Measurements from ENCODE around the gene ZBTB7B.

GRCh38 chr1:155008015-155008941, 5.7 kb downstream of the ZBTB7B start:
- TF ChIP-seq TEAD4 (IDR thresholded peaks at IDR 0.05): no peak
- TF ChIP-seq RAD21 (IDR thresholded peaks at IDR 0.05; ENCODE audit: low read depth): no peak
- no peak for TF ChIP-seq TAF1 (IDR thresholded peaks at IDR 0.05; ENCODE audit: low read depth)
- TF ChIP-seq CEBPB (IDR thresholded peaks at IDR 0.05): no peak
- TF ChIP-seq EGR1 (IDR thresholded peaks at IDR 0.05): no peak
- no peak for TF ChIP-seq CREB1 (IDR thresholded peaks at IDR 0.05; ENCODE audit: low read depth)
- no peak for TF ChIP-seq REST (IDR thresholded peaks at IDR 0.05; ENCODE audit: low read depth)
- TF ChIP-seq ZBTB7A (IDR thresholded peaks at IDR 0.05; ENCODE audit: low read depth): no peak
- TF ChIP-seq USF1 (IDR thresholded peaks at IDR 0.05): no peak
- TF ChIP-seq YY1 (IDR thresholded peaks at IDR 0.05; ENCODE audit: low read depth): no peak
- TF ChIP-seq EP300 (IDR thresholded peaks at IDR 0.05; ENCODE audit: borderline replicate concordance): no peak
- no peak for TF ChIP-seq NFIC (IDR thresholded peaks at IDR 0.05)
- TF ChIP-seq MAX (IDR thresholded peaks at IDR 0.05): no peak
- TF ChIP-seq FOXM1 (IDR thresholded peaks at IDR 0.05; ENCODE audit: borderline replicate concordance, low read depth): no peak

Data from Ishikawa (cell line).